GM12878 (cell line): ENCODE results near the gene ARHGAP22. TPM values are rescaled to one million over a fixed set of nuclear protein-coding genes. Genes with fewer than 3 reads are reported as not detected.

Experiments
- ATAC-seq: fragments of 200-7000 bp; cut with Tn5 transposase; 3 replicates; pipeline ENCODE4 v1.9.1; 2020; ENCODE audit warnings: mild to moderate bottlenecking, moderate library complexity
- BruUV-seq: library from RNA; stranded (reverse); fragments of 400-500 nt; replicated peaks from 2 replicates; lab custom pipeline; 2021; lab: Mats Ljungman, UMichigan
- CTCF ChIA-PET: fragments of 300-600 bp; sonication (Branson Sonifier 250); formaldehyde crosslinking; extraction: SDS; loops from one replicate; lab custom pipeline; 2021; ENCODE audit warnings: inconsistent platforms; lab: Yijun Ruan, JAX
- POLR2A ChIA-PET: fragments of 350-600 bp; formaldehyde crosslinking; extraction: SDS; loops from one replicate; lab custom pipeline; 2021; ENCODE audit warnings: inconsistent platforms; lab: Charles Lee
- RAD21 ChIA-PET: fragments of 300-600 bp; sonication (Branson Sonifier 250); formaldehyde crosslinking; loops from one replicate; lab custom pipeline; 2023; ENCODE audit warnings: antibody characterized with exemption; ENCODE audit not compliant: unreplicated experiment; lab: Charles Lee
- SMC1A ChIA-PET: fragments of 300-600 bp; sonication (Branson Sonifier 250); formaldehyde crosslinking; loops from one replicate; lab custom pipeline; 2023; ENCODE audit not compliant: unreplicated experiment, uncharacterized antibody; lab: Charles Lee
- DNase-seq: peaks from one replicate; pipeline ENCODE4 v3.0.0-alpha.2; 2011; ENCODE audit warnings: low read depth, low spot score
- FAIRE-seq: peaks from 3 replicates; lab custom pipeline; 2011; peaks lifted over from hg19 to GRCh38; lab: Jason Lieb, UNC
- H2AFZ ChIP-seq: 2 replicates; pipeline ENCODE4 v1.6.0; 2011; ENCODE audit warnings: low read depth, low read length, control low read depth; ENCODE audit not compliant: control insufficient read depth
- H3K27ac ChIP-seq: 2 replicates; pipeline ENCODE4 v1.5.1; 2011; ENCODE audit warnings: control low read depth; ENCODE audit not compliant: control insufficient read depth, insufficient read depth
- H3K27me3 ChIP-seq, 2 experiments: replicated peaks in 1 of 2; 2 replicates each; pipeline versions ENCODE4 v1.6.0 to v1.6.1; 2011; ENCODE audit warnings: low read length in 1 of 2; ENCODE audit not compliant: control insufficient read depth in 2 of 2, insufficient read depth in 2 of 2
- H3K36me3 ChIP-seq, 2 experiments: 2 replicates each; pipeline ENCODE4 v1.5.1; 2011; ENCODE audit warnings: low read length in 1 of 2; ENCODE audit not compliant: control insufficient read depth in 2 of 2, insufficient read depth in 2 of 2
- H3K4me1 ChIP-seq: 2 replicates; pipeline ENCODE4 v1.6.1; 2011; ENCODE audit warnings: mild to moderate bottlenecking, low read length, moderate library complexity, mixed read lengths; ENCODE audit not compliant: control insufficient read depth, insufficient read depth
- H3K4me2 ChIP-seq: 2 replicates; pipeline ENCODE4 v1.6.0; 2011; ENCODE audit warnings: control low read depth; ENCODE audit not compliant: control insufficient read depth, insufficient read depth
- H3K4me3 ChIP-seq: fragments of 200-600 bp; sonication (generic); 2 replicates; pipeline ENCODE4 v1.5.1; 2016
- H3K79me2 ChIP-seq: 2 replicates; pipeline ENCODE4 v1.6.0; 2011; ENCODE audit warnings: low read length; ENCODE audit not compliant: control insufficient read depth, insufficient read depth
- H3K9ac ChIP-seq: 2 replicates; pipeline ENCODE4 v1.8.0; 2011; ENCODE audit warnings: low read length, control low read depth, mixed read lengths; ENCODE audit not compliant: control insufficient read depth, insufficient read depth
- H3K9me3 ChIP-seq: replicated peaks from 3 replicates; pipeline ENCODE4 v1.5.1; 2011; ENCODE audit warnings: mild to moderate bottlenecking, low read length; ENCODE audit not compliant: control insufficient read depth, insufficient read depth
- H4K20me1 ChIP-seq: 2 replicates; pipeline ENCODE4 v1.6.0; 2011; ENCODE audit not compliant: control insufficient read depth, insufficient read depth
- BCL3 ChIP-seq: IDR thresholded peaks from 2 replicates; pipeline ENCODE4 v1.6.1; 2011; ENCODE audit warnings: borderline replicate concordance, low read depth, mild to moderate bottlenecking, moderate library complexity, low read length; ENCODE audit not compliant: insufficient read depth, poor library complexity, severe bottlenecking
- EP300 ChIP-seq, 2 experiments: fragments of 150-350 bp in 1 of 2; IDR thresholded peaks; 2 replicates each; pipeline ENCODE4 v1.6.1; 2011 to 2012; ENCODE audit warnings: low read depth in 2 of 2, low read length in 2 of 2, borderline replicate concordance in 1 of 2, improper control_type of control experiment in 1 of 2, inconsistent platforms in 1 of 2; ENCODE audit not compliant: control insufficient read depth in 1 of 2
- GABPA ChIP-seq: IDR thresholded peaks from 2 replicates; pipeline ENCODE4 v1.6.1; 2014; ENCODE audit warnings: antibody characterized with exemption, low read depth, mild to moderate bottlenecking, inconsistent platforms
- IKZF1 ChIP-seq: fragments of 450-650 bp; conservative IDR thresholded peaks from 2 replicates; pipeline ENCODE4 v1.6.1; 2017; ENCODE audit warnings: antibody characterized with exemption, mild to moderate bottlenecking
- MEF2B ChIP-seq: fragments of 450-650 bp; IDR thresholded peaks from 2 replicates; pipeline ENCODE4 v1.6.1; 2018; ENCODE audit warnings: mild to moderate bottlenecking, moderate library complexity; ENCODE audit not compliant: partially characterized antibody, poor library complexity, severe bottlenecking
- MXI1 ChIP-seq: fragments of 150-350 bp; IDR thresholded peaks from 2 replicates; pipeline ENCODE4 v1.6.1; 2011; ENCODE audit warnings: low read depth, mild to moderate bottlenecking, inconsistent platforms, low read length, improper control_type of control experiment
- RCOR1 ChIP-seq: conservative IDR thresholded peaks from 2 replicates; pipeline ENCODE4 v1.6.1; 2012; ENCODE audit warnings: low read depth, low read length, improper control_type of control experiment
- ZBTB4 ChIP-seq: fragments of 450-650 bp; formaldehyde crosslinking; IDR thresholded peaks from 2 replicates; pipeline ENCODE4 v1.4.0; 2022; ENCODE audit warnings: mild to moderate bottlenecking, moderate library complexity
- ZBTB40 ChIP-seq: fragments of 450-650 bp; IDR thresholded peaks from 2 replicates; pipeline ENCODE4 v1.6.1; 2016; ENCODE audit warnings: mild to moderate bottlenecking, moderate library complexity, borderline replicate concordance
- ZNF207 ChIP-seq: fragments of 450-650 bp; IDR thresholded peaks from 2 replicates; pipeline ENCODE4 v1.6.1; 2014; ENCODE audit warnings: antibody characterized with exemption, mild to moderate bottlenecking, borderline replicate concordance
- WGBS: methylation state at CpG from one replicate; pipeline ENCODE4 v1.1.6; 2016; ENCODE audit warnings: low lambda C conversion rate; ENCODE audit not compliant: insufficient replicate concordance, insufficient coverage; ENCODE audit errors: missing lambda C conversion rate; 5-methylcytosine and 5-hydroxymethylcytosine counted together
- in situ Hi-C: fragments of 300-500 bp; cut with MboI; formaldehyde crosslinking; loops from 9 replicates; pipeline ENCODE4 v1.14.3; 2018; ENCODE audit warnings: mixed read lengths
- intact Hi-C: fragments of 100-400 bp; cut with micrococcal nuclease; formaldehyde crosslinking; loops from one replicate; pipeline ENCODE4 v1.14.2; 2022; ENCODE audit not compliant: unreplicated experiment
- polyA plus RNA-seq, 11 experiments: library from polyadenylated mRNA; depleted of rRNA in 4 of 11; unstranded in 6 of 11; stranded (reverse) in 5 of 11; fragments of >200 nt; fragmentation: Nextera tagmentation in 4 of 11; fragmentation: Illumina TruSeq in 1 of 11; extraction: Ambion mirVana in 4 of 11; extraction: Trizol in 1 of 11; gene quantifications; 1 replicate in 1 of 11; 2 replicates in 10 of 11; pipeline versions ENCODE4 v1.2.1 to v1.2.3, GENCODE V29; 2011 to 2016; ENCODE audit warnings: inconsistent platforms in 2 of 11, missing spikeins in 2 of 11, low read depth in 1 of 11
- total RNA-seq, 4 experiments: library from RNA; depleted of rRNA in 3 of 4; stranded (reverse); fragments of >200 nt in 3 of 4; fragmentation: Illumina TruSeq in 1 of 4; extraction: Trizol in 1 of 4; gene quantifications; 2 replicates each; pipeline versions ENCODE4 v1.2.1 to v1.2.3, GENCODE V29; 2013 to 2021

ARHGAP22 gene
- total and polyA plus RNA-seq, 10 of the 15 experiments (the other 5 are each of a cell fraction or from before 2014, with no cell fraction given): 0.07 to 0.61 (median 0.18) TPM; not detected in 5

DNA sequence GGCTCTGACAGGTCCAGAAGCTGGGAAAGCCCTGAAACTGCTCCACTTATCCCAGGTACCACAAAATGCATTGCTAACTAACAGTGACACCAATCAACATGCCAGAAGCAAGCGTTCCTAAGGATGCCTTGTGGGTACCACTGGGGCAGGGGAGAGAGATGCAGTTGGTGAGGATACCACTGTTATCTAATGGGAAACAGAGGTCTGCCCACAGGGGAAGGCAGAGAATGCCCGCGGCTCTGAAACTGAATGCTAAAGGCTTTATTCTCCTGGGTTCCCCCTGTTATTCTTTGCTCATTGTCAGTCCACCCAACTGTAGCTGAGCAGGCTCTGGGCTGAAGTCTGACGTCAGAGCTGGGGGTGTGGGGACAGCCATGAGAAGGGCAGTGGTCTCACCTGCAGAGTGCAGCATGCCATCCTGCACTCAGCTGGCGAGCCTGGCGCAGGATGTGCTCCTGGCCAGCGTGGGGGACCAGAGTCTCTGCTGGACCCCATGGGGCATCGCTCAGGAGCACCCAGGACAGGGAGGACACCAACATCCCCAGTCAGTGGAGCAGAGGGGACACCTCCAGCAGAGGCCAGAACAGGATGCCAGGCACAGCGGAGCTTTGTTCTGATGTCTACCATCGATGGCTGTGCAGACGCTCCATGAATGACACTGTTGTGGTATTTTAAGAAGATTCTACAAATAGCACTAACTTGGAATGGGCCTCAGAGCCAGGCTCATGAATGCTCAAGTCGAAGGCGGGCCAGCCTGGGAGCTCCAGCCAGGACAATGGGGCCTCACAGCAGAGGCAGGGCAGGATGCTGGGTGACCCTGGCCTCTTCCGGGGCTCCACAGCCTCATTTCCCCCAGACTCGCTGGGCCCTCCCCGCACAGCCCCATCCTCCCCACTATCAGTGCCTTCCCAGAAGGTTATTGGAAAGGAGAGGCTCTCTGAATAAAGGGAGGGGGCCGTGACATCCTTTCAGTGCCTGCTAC lies 95.8 kb downstream of the ARHGAP22 start:
- Histone ChIP-seq H3K36me3 (no peaks in the 10 kb centered on the region), H3K9ac (no peak overlapping the region), H3K4me1 (peaks cover 6% of the 10 kb centered on the region), H3K79me2 (no peaks in the 10 kb centered on the region), H3K4me3 (no peak overlapping the region), H3K4me2 (no peak overlapping the region), H4K20me1 (no peaks in the 10 kb centered on the region), H2AFZ (no peak overlapping the region), H3K9me3 (no peaks in the 10 kb centered on the region), H3K27ac (no peak overlapping the region), H3K27me3 (no peaks in the 10 kb centered on the region)
- intact Hi-C loops (loop anchor here (5.0 kb wide), 1 partner anchor 197 kb away; no protein-coding TSS in a partner anchor), in situ Hi-C loops (no loop called here)
- FAIRE-seq (no peak), ATAC-seq (no peak), DNase-seq (no peak)
- RAD21 ChIA-PET: no interaction called here
- no peak for TF ChIP-seq MEF2B
- TF ChIP-seq EP300 (IDR thresholded peaks at IDR 0.05; ENCODE audit: borderline replicate concordance in 1 of 2, control insufficient read depth in 1 of 2, low read depth in 2 of 2, low read length in 2 of 2): no peak
- no peak for TF ChIP-seq ZBTB4 (CRISPR knock-in tag)
- no peak for TF ChIP-seq ZBTB40
- no peak for TF ChIP-seq RCOR1
- TF ChIP-seq IKZF1: no peak
- TF ChIP-seq BCL3: no peak
- TF ChIP-seq MXI1: no peak
- no peak for TF ChIP-seq GABPA
- no peak for TF ChIP-seq ZNF207
- POLR2A ChIA-PET: no interaction called here
- 42% methylated on average over 17 of the region's 17 CpGs for WGBS
- CTCF ChIA-PET: interaction anchor here (0.9 to 6.5 kb wide), 6 partner anchors 10 to 312 kb away, joined by 3 to 50 read pairs (median 4); no protein-coding TSS in a partner anchor
- SMC1A ChIA-PET: no interaction called here
- BruUV-seq: no TSS peak
